Loucy (cell line): ENCODE measurements around the gene GPHN.

Experiments
- CTCF ChIP-seq: fragments of 200-600 bp; sonication (generic); conservative IDR thresholded peaks from 2 replicates; pipeline ENCODE4 v1.5.1; 2014; ENCODE audit warnings: mild to moderate bottlenecking, antibody characterized with exemption, low read length
- EZH2phosphoT487 ChIP-seq: fragments of 200-600 bp; IDR thresholded peaks from 2 replicates; pipeline ENCODE4 v1.6.1; 2018; ENCODE audit warnings: antibody characterized with exemption, mild to moderate bottlenecking, moderate library complexity, borderline replicate concordance

DNA sequence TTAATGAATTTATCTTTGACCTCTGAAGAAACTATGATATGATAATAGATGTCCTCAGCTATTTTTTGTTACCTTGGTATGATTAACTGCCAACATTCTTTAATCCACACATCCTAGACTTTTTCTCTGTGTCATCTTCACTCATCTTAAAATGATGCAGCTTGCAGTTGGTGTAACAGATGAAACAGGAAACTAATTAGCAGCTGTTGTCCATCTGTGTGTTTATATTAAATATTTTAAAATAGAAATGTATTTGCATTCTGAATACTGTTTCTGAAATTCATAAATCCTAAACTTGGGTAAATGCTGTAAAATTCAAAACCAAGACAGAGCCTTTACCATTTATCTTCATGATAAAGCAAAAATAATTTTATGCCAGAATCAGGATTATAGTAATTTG is 625.2 kb downstream of the GPHN start:
- no peak for TF ChIP-seq CTCF
- TF ChIP-seq EZH2phosphoT487, result no peak
